Sigmoid colon (tissue), 7 donors: ENCODE data around the gene JAM3. TPM values are rescaled to one million over a fixed set of nuclear protein-coding genes. Genes with fewer than 3 reads are reported as not detected.

Experiments used
- DNase-seq: peaks from one replicate; pipeline ENCODE4 v3.0.0-alpha.2; 2019
- H3K27ac ChIP-seq, 4 donors: fragments of 200-600 bp; sonication (generic); one replicate each; pipeline ENCODE4 v1.5.1; 2016 to 2019; ENCODE audit warnings: mild to moderate bottlenecking in 1 of 4
- H3K27me3 ChIP-seq, 3 donors: fragments of 200-600 bp; sonication (generic); one replicate each; pipeline ENCODE4 v1.5.1; 2019; ENCODE audit warnings: mild to moderate bottlenecking in 1 of 3
- H3K36me3 ChIP-seq, 4 donors: fragments of 200-600 bp; sonication (generic); one replicate each; pipeline ENCODE4 v1.5.1; 2016 to 2019
- H3K4me1 ChIP-seq, 4 donors: fragments of 200-600 bp; sonication (generic); one replicate each; pipeline ENCODE4 v1.5.1; 2017 to 2019
- H3K4me3 ChIP-seq, 4 donors: fragments of 200-600 bp; sonication (generic); one replicate each; pipeline ENCODE4 v1.5.1; 2017 to 2019; ENCODE audit warnings: mild to moderate bottlenecking in 2 of 4, moderate library complexity in 1 of 4
- H3K9me3 ChIP-seq, 4 donors: fragments of 200-600 bp in 3 of 4; sonication (generic) in 3 of 4; one replicate each; pipeline versions ENCODE4 v1.5.1 to v1.6.1; 2013 to 2019
- EP300 ChIP-seq, 4 donors: sonication (generic); formaldehyde crosslinking; IDR thresholded peaks; one replicate each; pipeline ENCODE4 v1.6.1; 2017; ENCODE audit warnings: antibody characterized with exemption in 4 of 4
- POLR2A ChIP-seq, 2 donors: fragments of 450-650 bp; IDR thresholded peaks; one replicate each; pipeline ENCODE4 v1.6.1; 2016; ENCODE audit warnings: antibody characterized with exemption in 2 of 2, mild to moderate bottlenecking in 2 of 2, moderate library complexity in 2 of 2
- POLR2AphosphoS5 ChIP-seq, 4 donors: sonication (generic); formaldehyde crosslinking; IDR thresholded peaks; one replicate each; pipeline ENCODE4 v1.6.1; 2017; ENCODE audit warnings: antibody characterized with exemption in 4 of 4
- WGBS, 2 donors: extraction: QIAGEN DNeasy Blood & Tissue Kit; methylation state at CpG; one replicate each; pipeline ENCODE4 v1.1.7; 2013; 5-methylcytosine and 5-hydroxymethylcytosine counted together
- intact Hi-C: fragments of 100-400 bp; cut with DNase I; formaldehyde crosslinking; loops from one replicate; pipeline ENCODE4 v1.15.1; 2023
- polyA plus RNA-seq, 3 donors: library from polyadenylated mRNA; stranded (reverse); fragments of 200-250 nt; gene quantifications; one replicate each; pipeline ENCODE4 v1.2.3, GENCODE V29; 2013
- total RNA-seq, 4 donors: library from RNA; depleted of rRNA; stranded (reverse); fragments of >200 nt; gene quantifications; one replicate each; pipeline ENCODE4 v1.1.0, GENCODE V29; 2016
- TF ChIP-seq, protein P1 (sequence below), 4 experiments: fragments of 450-650 bp in 3 of 4; fragments of 200-600 bp in 1 of 4; IDR thresholded peaks; one replicate each; pipeline ENCODE4 v1.5.1; 2016 to 2019; ENCODE audit warnings: antibody characterized with exemption in 4 of 4, mild to moderate bottlenecking in 3 of 4, moderate library complexity in 2 of 4
- donor health status: healthy with polysubstance abuse.
- donor health status: Bipolar disorder and iron deficiency.
- donor health status: healthy.

Gene JAM3
- total and polyA plus RNA-seq, 7 donors: 0.69 to 125 (median 69.4) TPM

- TF ChIP-seq POLR2A (IDR thresholded peaks at IDR 0.05): no peak
- TF ChIP-seq, protein P1, sequence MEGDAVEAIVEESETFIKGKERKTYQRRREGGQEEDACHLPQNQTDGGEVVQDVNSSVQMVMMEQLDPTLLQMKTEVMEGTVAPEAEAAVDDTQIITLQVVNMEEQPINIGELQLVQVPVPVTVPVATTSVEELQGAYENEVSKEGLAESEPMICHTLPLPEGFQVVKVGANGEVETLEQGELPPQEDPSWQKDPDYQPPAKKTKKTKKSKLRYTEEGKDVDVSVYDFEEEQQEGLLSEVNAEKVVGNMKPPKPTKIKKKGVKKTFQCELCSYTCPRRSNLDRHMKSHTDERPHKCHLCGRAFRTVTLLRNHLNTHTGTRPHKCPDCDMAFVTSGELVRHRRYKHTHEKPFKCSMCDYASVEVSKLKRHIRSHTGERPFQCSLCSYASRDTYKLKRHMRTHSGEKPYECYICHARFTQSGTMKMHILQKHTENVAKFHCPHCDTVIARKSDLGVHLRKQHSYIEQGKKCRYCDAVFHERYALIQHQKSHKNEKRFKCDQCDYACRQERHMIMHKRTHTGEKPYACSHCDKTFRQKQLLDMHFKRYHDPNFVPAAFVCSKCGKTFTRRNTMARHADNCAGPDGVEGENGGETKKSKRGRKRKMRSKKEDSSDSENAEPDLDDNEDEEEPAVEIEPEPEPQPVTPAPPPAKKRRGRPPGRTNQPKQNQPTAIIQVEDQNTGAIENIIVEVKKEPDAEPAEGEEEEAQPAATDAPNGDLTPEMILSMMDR (IDR thresholded peaks at IDR 0.05): no peak
- intact Hi-C loops: loop anchor here (5.0 kb wide), 1 partner anchor 75 kb away; no protein-coding TSS in a partner anchor
- peak overlapping the region; percentile 74 to 98 (median 80) for H3K27ac ChIP-seq
- H3K4me1 ChIP-seq: peaks cover 0 to 55% (median 52%) of the 10 kb centered on the region in 4 donors
- no peaks in the 10 kb centered on the region for H3K27me3 ChIP-seq
- WGBS, 2 donors: 90% methylated on average over 30 of the region's 30 CpGs
- H3K4me3 ChIP-seq: peak overlapping the region in 3 of 4 donors; percentile 10 to 24 (median 16)
- H3K36me3 ChIP-seq: no peaks in the 10 kb centered on the region
- H3K9me3 ChIP-seq: no peaks in the 10 kb centered on the region
- no peak for DNase-seq
Measured at GRCh38 chr11:134046681-134047449, 22.0 kb upstream of the JAM3 start.

GRCh38 chr11:134047586-134047999 is 21.3 kb upstream of the JAM3 start:
- H3K27me3 ChIP-seq: no peaks in the 10 kb centered on the region
- peak; percentile 95 for DNase-seq
- TF ChIP-seq, protein P1 (IDR thresholded peaks at IDR 0.05): no peak
- TF ChIP-seq POLR2AphosphoS5 (IDR thresholded peaks at IDR 0.05): peak in 2 of 4 donors; percentile 36 to 73
- intact Hi-C loops: loop anchor here (5.0 kb wide), 1 partner anchor 75 kb away; no protein-coding TSS in a partner anchor
- peak overlapping the region in 3 of 4 donors; percentile 10 to 24 (median 16) for H3K4me3 ChIP-seq
- peak overlapping the region; percentile 74 to 98 (median 80) for H3K27ac ChIP-seq
- H3K9me3 ChIP-seq: no peaks in the 10 kb centered on the region
- H3K4me1 ChIP-seq: peaks cover 0 to 48% (median 45%) of the 10 kb centered on the region in 4 donors
- H3K36me3 ChIP-seq: no peaks in the 10 kb centered on the region
- WGBS, 2 donors: 33 to 55% methylated on average over 11 of the region's 11 CpGs

GRCh38 chr11:134048028-134048427 is 20.8 kb upstream of the JAM3 start:
- peak overlapping the region; percentile 74 to 98 (median 80) for H3K27ac ChIP-seq
- no peak for TF ChIP-seq POLR2A (IDR thresholded peaks at IDR 0.05)
- TF ChIP-seq, protein P1 (IDR thresholded peaks at IDR 0.05): no peak
- TF ChIP-seq EP300 (IDR thresholded peaks at IDR 0.05): no peak
- no peak for TF ChIP-seq POLR2AphosphoS5 (IDR thresholded peaks at IDR 0.05)
- WGBS, 2 donors: 78 to 89% methylated on average over 9 of the region's 9 CpGs

GRCh38 chr11:134049303-134049702 is 19.6 kb upstream of the JAM3 start:
- Histone ChIP-seq H3K27me3 (no peaks in the 10 kb centered on the region), H3K9me3 (no peaks in the 10 kb centered on the region), H3K36me3 (no peaks in the 10 kb centered on the region), H3K27ac (peak overlapping the region in 1 of 4 donors; percentile 15), H3K4me3 (no peak overlapping the region), H3K4me1 (peaks cover 0 to 43% (median 42%) of the 10 kb centered on the region in 4 donors)
- WGBS, 2 donors: 26 to 51% methylated on average over 11 of the region's 11 CpGs
- intact Hi-C loops: loop anchor here (5.0 kb wide), 1 partner anchor 73 kb away; no protein-coding TSS in a partner anchor
- DNase-seq: no peak
- no peak for TF ChIP-seq POLR2A (IDR thresholded peaks at IDR 0.05)
- no peak for TF ChIP-seq EP300 (IDR thresholded peaks at IDR 0.05)
- TF ChIP-seq, protein P1 (IDR thresholded peaks at IDR 0.05): no peak
- TF ChIP-seq POLR2AphosphoS5 (IDR thresholded peaks at IDR 0.05): no peak

More at GRCh38 chr11:134048028-134048427, 20.8 kb upstream of the JAM3 start:
- peaks cover 0 to 43% (median 42%) of the 10 kb centered on the region in 4 donors for H3K4me1 ChIP-seq
- H3K4me3 ChIP-seq: peak overlapping the region in 2 of 4 donors; percentile 16 to 24
- H3K9me3 ChIP-seq: no peaks in the 10 kb centered on the region
- DNase-seq: no peak
- intact Hi-C loops: loop anchor here (5.0 kb wide), 1 partner anchor 74 kb away; no protein-coding TSS in a partner anchor
- H3K27me3 ChIP-seq: no peaks in the 10 kb centered on the region
- H3K36me3 ChIP-seq: no peaks in the 10 kb centered on the region
